Keratinocyte (primary cell): ENCODE data around the gene ERCC6.

Source experiments
- EZH2 ChIP-seq: IDR thresholded peaks from one replicate; pipeline ENCODE4 v1.6.1; 2012; ENCODE audit warnings: inconsistent platforms, mild to moderate bottlenecking, low read length, moderate library complexity
- TF ChIP-seq, protein P1 (sequence below), 3 experiments: IDR thresholded peaks in 1 of 3; conservative IDR thresholded peaks in 1 of 3; optimal IDR thresholded peaks in 1 of 3; 2 replicates in 2 of 3; 3 replicates in 1 of 3; pipeline versions ENCODE3 to v1.5.1; 2011; ENCODE audit warnings: low read length in 3 of 3, mild to moderate bottlenecking in 3 of 3, moderate library complexity in 2 of 3, control low read depth in 1 of 3, inconsistent platforms in 1 of 3; ENCODE audit not compliant: insufficient read depth in 2 of 3; ENCODE audit errors: extremely low read depth in 1 of 3

DNA sequence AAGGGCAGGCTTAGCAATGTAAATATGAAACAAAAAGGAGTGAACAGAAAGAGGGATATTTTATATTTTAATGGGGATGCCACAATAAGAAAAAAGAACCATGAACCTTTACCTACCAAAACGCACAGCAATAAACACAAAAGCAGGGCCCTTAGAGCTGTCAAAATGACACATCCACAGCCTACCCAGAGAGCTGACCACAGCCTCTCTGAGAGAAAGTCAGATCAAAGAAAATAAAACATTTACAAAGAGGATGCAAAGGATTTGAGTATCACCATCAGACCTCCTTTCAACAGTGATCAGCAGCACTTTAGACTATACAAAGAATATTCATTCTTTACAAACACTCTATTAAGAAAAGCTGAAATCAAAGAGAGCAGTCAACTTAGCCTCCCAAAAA is 52.9 kb downstream of the ERCC6 start:
- TF ChIP-seq, protein P1, sequence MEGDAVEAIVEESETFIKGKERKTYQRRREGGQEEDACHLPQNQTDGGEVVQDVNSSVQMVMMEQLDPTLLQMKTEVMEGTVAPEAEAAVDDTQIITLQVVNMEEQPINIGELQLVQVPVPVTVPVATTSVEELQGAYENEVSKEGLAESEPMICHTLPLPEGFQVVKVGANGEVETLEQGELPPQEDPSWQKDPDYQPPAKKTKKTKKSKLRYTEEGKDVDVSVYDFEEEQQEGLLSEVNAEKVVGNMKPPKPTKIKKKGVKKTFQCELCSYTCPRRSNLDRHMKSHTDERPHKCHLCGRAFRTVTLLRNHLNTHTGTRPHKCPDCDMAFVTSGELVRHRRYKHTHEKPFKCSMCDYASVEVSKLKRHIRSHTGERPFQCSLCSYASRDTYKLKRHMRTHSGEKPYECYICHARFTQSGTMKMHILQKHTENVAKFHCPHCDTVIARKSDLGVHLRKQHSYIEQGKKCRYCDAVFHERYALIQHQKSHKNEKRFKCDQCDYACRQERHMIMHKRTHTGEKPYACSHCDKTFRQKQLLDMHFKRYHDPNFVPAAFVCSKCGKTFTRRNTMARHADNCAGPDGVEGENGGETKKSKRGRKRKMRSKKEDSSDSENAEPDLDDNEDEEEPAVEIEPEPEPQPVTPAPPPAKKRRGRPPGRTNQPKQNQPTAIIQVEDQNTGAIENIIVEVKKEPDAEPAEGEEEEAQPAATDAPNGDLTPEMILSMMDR (optimal IDR thresholded peaks at IDR 0.05 in 1 of 3, IDR thresholded peaks at IDR 0.05 in 1 of 3, conservative IDR thresholded peaks at IDR 0.05 in 1 of 3; ENCODE audit: extremely low read depth in 1 of 3, insufficient read depth in 2 of 3, low read length in 3 of 3), result no peak
- no peak for TF ChIP-seq EZH2
